CD4-positive, alpha-beta T cell (primary cell): ENCODE results near the gene MICALL2. TPM values are rescaled to one million over a fixed set of nuclear protein-coding genes. Genes with fewer than 3 reads are reported as not detected.

Source experiments
- ATAC-seq: fragments of 200-7000 bp; cut with Tn5 transposase; one replicate; pipeline ENCODE4 v1.10.0; 2022; ENCODE audit warnings: mild to moderate bottlenecking; ENCODE audit not compliant: poor library complexity
- CTCF ChIA-PET: fragments of 350-600 bp; sonication (Branson Sonifier 250); formaldehyde crosslinking; loops from one replicate; lab custom pipeline; 2021; ENCODE audit warnings: antibody characterized with exemption, inconsistent platforms; lab: Charles Lee
- POLR2A ChIA-PET: fragments of 350-600 bp; sonication (Branson Sonifier 250); formaldehyde crosslinking; loops from one replicate; lab custom pipeline; 2021; ENCODE audit warnings: antibody characterized with exemption, inconsistent platforms; lab: Charles Lee
- DNase-seq, 14 experiments: peaks; one replicate each; pipeline ENCODE4 v3.0.0-alpha.2; 2013 to 2020; ENCODE audit warnings: mixed read lengths in 2 of 14
- H3K27ac ChIP-seq, 2 donors: one replicate each; pipeline versions ENCODE4 v1.5.1 to v1.7.0; 2013; ENCODE audit warnings: low read length in 2 of 2, low read depth in 1 of 2, mild to moderate bottlenecking in 1 of 2
- H3K27me3 ChIP-seq, 2 experiments: 1 replicate in 1 of 2; 2 replicates in 1 of 2; pipeline versions ENCODE4 v1.6.1 to v1.7.0; 2013; ENCODE audit warnings: low read length in 2 of 2, control low read depth in 1 of 2, mild to moderate bottlenecking in 1 of 2, moderate library complexity in 1 of 2; ENCODE audit not compliant: insufficient read depth in 2 of 2, control insufficient read depth in 1 of 2
- H3K36me3 ChIP-seq: one replicate; pipeline ENCODE4 v1.6.1; 2013; ENCODE audit warnings: low read length, control low read depth; ENCODE audit not compliant: insufficient read depth
- H3K4me1 ChIP-seq: one replicate; pipeline ENCODE4 v1.6.1; 2013; ENCODE audit warnings: low read length, control low read depth; ENCODE audit not compliant: insufficient read depth
- H3K4me3 ChIP-seq: one replicate; pipeline ENCODE4 v1.5.1; 2013; ENCODE audit warnings: mild to moderate bottlenecking, low read length, moderate library complexity
- H3K9me3 ChIP-seq, 2 experiments: 1 replicate in 1 of 2; 2 replicates in 1 of 2; pipeline versions ENCODE4 v1.6.1 to v1.7.0; 2013; ENCODE audit warnings: low read length in 2 of 2, mild to moderate bottlenecking in 2 of 2, control low read depth in 1 of 2, moderate library complexity in 1 of 2; ENCODE audit not compliant: control insufficient read depth in 1 of 2, insufficient read depth in 1 of 2
- H3K27ac Mint-ChIP-seq: one replicate; pipeline ENCODE4 v1.8.0; 2020; ENCODE audit warnings: mixed read lengths
- H3K27me3 Mint-ChIP-seq: one replicate; pipeline ENCODE4 v1.8.0; 2021; ENCODE audit warnings: mixed read lengths
- H3K36me3 Mint-ChIP-seq: one replicate; pipeline ENCODE4 v1.8.0; 2021; ENCODE audit warnings: low read depth, mixed read lengths
- H3K4me1 Mint-ChIP-seq: one replicate; pipeline ENCODE4 v1.8.0; 2021; ENCODE audit warnings: low read depth, mixed read lengths
- H3K4me3 Mint-ChIP-seq: one replicate; pipeline ENCODE4 v1.8.0; 2020; ENCODE audit warnings: mild to moderate bottlenecking, mixed read lengths
- H3K9me3 Mint-ChIP-seq: one replicate; pipeline ENCODE4 v1.8.0; 2020; ENCODE audit warnings: mixed read lengths
- intact Hi-C, 2 experiments: fragments of 100-400 bp; cut with DNase I in 1 of 2; cut with micrococcal nuclease in 1 of 2; formaldehyde crosslinking; loops; one replicate each; pipeline versions ENCODE4 v1.15.1 to v1.9.0; 2023 to 2025; cut with DNase I, micrococcal nuclease
- total RNA-seq, 174 experiments: library from RNA in 2 of 174; stranded (reverse) in 2 of 174; gene quantifications; one replicate each; pipeline ENCODE4 v1.2.3 and lab custom pipeline; 2021 to 2026
- TF ChIP-seq, protein P1 (sequence below): fragments of 200-600 bp; IDR thresholded peaks from one replicate; pipeline ENCODE4 v1.8.0; 2022; ENCODE audit warnings: antibody characterized with exemption, mild to moderate bottlenecking

MICALL2 gene
- total RNA-seq, 2 experiments from 2014 or later, result 1.9 to 2.2 TPM

DNA sequence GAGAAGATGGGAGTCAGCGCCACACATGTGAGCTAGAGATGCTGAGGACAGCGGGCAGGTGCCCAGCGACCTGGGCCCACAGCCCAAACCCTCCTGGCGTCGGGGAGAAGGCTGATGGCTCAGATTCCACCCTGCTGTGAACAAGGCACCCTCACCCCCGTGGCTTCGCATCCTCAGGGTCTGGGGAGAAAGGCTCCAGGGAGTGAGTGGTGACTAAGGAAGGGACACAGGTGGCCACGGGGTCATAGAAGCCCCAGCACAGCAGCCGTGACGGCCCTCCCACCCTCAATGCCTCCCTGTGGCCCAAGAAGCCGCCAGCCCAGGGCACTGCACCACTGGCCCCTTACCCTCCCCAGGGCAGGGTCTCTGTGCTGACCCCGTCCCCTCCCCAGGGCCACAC lies 25.3 kb upstream of the MICALL2 start:
- Histone ChIP-seq H3K27me3 (no peaks in the 10 kb centered on the region), H3K9me3 (no peaks in the 10 kb centered on the region), H3K4me3 (no peak overlapping the region), H3K27ac (no peak overlapping the region), H3K4me1 (no peaks in the 10 kb centered on the region), H3K36me3 (peaks cover 69% of the 10 kb centered on the region)
- no peaks in the 10 kb centered on the region for H3K9me3 Mint-ChIP-seq
- no peak overlapping the region for H3K4me3 Mint-ChIP-seq
- peaks cover 38% of the 10 kb centered on the region for H3K36me3 Mint-ChIP-seq
- intact Hi-C loops, result no loop called here
- CTCF ChIA-PET, result no interaction called here
- no peaks in the 10 kb centered on the region for H3K27me3 Mint-ChIP-seq
- POLR2A ChIA-PET, result no interaction called here
- no peak for DNase-seq
- ATAC-seq, result no peak
- H3K27ac Mint-ChIP-seq, result no peak overlapping the region
- no peaks in the 10 kb centered on the region for H3K4me1 Mint-ChIP-seq
- TF ChIP-seq, protein P1, sequence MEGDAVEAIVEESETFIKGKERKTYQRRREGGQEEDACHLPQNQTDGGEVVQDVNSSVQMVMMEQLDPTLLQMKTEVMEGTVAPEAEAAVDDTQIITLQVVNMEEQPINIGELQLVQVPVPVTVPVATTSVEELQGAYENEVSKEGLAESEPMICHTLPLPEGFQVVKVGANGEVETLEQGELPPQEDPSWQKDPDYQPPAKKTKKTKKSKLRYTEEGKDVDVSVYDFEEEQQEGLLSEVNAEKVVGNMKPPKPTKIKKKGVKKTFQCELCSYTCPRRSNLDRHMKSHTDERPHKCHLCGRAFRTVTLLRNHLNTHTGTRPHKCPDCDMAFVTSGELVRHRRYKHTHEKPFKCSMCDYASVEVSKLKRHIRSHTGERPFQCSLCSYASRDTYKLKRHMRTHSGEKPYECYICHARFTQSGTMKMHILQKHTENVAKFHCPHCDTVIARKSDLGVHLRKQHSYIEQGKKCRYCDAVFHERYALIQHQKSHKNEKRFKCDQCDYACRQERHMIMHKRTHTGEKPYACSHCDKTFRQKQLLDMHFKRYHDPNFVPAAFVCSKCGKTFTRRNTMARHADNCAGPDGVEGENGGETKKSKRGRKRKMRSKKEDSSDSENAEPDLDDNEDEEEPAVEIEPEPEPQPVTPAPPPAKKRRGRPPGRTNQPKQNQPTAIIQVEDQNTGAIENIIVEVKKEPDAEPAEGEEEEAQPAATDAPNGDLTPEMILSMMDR, result no peak

DNA sequence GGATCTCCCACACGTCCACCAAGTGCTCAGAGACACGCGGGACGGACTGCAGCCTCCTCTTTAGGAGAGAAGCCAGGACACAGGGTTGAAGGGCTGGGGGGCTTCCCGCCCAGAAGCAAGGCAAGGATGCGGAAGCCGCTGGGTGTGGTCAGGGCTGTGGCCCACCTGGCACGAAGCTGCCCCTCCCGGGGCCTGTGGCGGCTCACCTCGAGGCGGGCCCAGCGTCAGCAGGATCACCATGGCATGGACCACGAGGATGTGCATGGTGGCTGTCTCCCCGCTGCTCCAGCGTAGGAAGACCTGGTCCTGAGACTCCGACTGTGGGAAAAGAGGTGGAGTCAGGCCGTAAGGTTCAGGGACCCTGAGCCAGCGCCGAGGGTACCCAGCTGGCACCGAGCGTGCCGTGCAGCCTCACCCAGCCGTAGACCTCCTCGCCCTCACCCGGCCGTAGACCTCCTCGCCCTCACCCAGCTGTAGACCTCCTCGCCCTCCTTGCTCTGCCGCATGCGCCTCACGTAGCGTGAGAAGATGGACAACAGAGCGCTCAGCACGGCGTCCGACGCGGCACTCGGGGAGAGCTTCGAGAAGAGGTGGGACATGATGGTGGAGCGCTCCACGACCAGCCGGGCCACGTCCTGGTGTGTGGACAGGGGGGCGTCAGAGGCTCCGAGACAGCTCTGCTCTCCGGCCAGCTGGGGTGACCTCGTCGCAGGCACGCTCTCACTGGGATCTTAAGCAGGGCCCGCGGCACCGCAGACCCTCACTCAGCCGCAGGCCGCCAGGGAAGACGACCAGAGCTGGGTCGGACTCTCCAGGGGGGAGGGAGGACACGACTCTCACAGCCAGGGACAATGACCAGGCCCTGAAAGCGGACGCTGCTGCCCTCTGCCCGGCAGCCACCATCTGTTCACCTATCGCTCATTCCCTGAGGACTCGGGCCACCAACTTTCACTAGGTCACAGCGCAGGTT lies 24.6 kb upstream of the MICALL2 start:
- DNase-seq, result no peak
- H3K4me1 Mint-ChIP-seq, result no peaks in the 10 kb centered on the region
- no peak for ATAC-seq
- CTCF ChIA-PET, result no interaction called here
- peaks cover 66% of the 10 kb centered on the region for H3K36me3 ChIP-seq
- no peaks in the 10 kb centered on the region for H3K4me1 ChIP-seq
- no peaks in the 10 kb centered on the region for H3K27me3 Mint-ChIP-seq
- no peaks in the 10 kb centered on the region for H3K27me3 ChIP-seq
- H3K4me3 Mint-ChIP-seq, result no peak overlapping the region
- TF ChIP-seq, protein P1, result no peak
- POLR2A ChIA-PET, result no interaction called here
- H3K9me3 ChIP-seq, result no peaks in the 10 kb centered on the region
- intact Hi-C loops, result no loop called here
- H3K27ac Mint-ChIP-seq, result no peak overlapping the region
- H3K36me3 Mint-ChIP-seq, result peaks cover 31% of the 10 kb centered on the region
- no peak overlapping the region for H3K27ac ChIP-seq
- no peaks in the 10 kb centered on the region for H3K9me3 Mint-ChIP-seq
- H3K4me3 ChIP-seq, result no peak overlapping the region

DNA sequence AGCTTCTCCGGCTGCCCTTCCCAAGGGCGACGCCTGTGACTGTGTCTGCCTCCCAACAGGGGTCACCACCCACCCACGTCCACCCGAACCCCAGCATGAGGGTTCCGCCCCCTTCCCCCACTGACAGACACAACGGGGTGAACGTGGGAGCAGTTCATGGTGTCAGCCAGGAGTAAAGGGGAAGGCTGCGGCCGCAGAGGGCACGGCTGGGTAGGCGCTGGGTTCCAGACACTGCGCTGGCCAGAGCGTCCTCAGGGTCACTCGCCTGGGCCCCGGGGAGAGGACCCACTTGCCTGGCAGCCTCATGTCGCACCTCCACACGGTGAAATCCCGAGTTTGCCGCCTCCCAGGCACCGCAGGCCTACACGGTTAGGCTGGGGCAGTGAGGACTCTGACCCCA lies 23.8 kb upstream of the MICALL2 start:
- TF ChIP-seq, protein P1, result no peak
- intact Hi-C loops, result no loop called here
- ChIA-PET POLR2A (no interaction called here), CTCF (no interaction called here)
- H3K27ac ChIP-seq, result no peak overlapping the region
- no peak overlapping the region for H3K4me3 Mint-ChIP-seq
- ATAC-seq (no peak), DNase-seq (no peak)
- no peaks in the 10 kb centered on the region for H3K4me1 ChIP-seq
- H3K4me3 ChIP-seq, result no peak overlapping the region
- no peaks in the 10 kb centered on the region for H3K4me1 Mint-ChIP-seq
- H3K9me3 ChIP-seq, result no peaks in the 10 kb centered on the region
- H3K9me3 Mint-ChIP-seq, result no peaks in the 10 kb centered on the region
- peaks cover 24% of the 10 kb centered on the region for H3K36me3 Mint-ChIP-seq
- no peak overlapping the region for H3K27ac Mint-ChIP-seq
- no peaks in the 10 kb centered on the region for H3K27me3 ChIP-seq
- H3K36me3 ChIP-seq, result peaks cover 63% of the 10 kb centered on the region
- H3K27me3 Mint-ChIP-seq, result no peaks in the 10 kb centered on the region
